ENCODE data around the gene DAP. TPM values are rescaled to one million over a fixed set of nuclear protein-coding genes. Genes with fewer than 3 reads are reported as not detected.

The DAP gene
- total RNA-seq, 4 donors from 2014 or later = 33.6 to 71.4 (median 47.9) TPM

GRCh38 chr5:10645671-10646070 is 115.4 kb downstream of the DAP start:
- no peak for TF ChIP-seq EP300 (IDR thresholded peaks at IDR 0.05; ENCODE audit: low read depth)
- no peak for TF ChIP-seq POLR2AphosphoS5 (IDR thresholded peaks at IDR 0.05)
- no peak for TF ChIP-seq CTCF (IDR thresholded peaks at IDR 0.05)
- no peak for TF ChIP-seq POLR2A (IDR thresholded peaks at IDR 0.05)
- intact Hi-C loops (cut with DNase I; ENCODE audit: low total_unique reads) = no loop called here
- Histone ChIP-seq H3K36me3 (no peaks in the 10 kb centered on the region), H3K4me1 (no peaks in the 10 kb centered on the region), H3K27ac (no peak overlapping the region), H3K4me3 (no peak overlapping the region), H3K27me3 (peaks cover 15% of the 10 kb centered on the region), H3K9me3 (no peaks in the 10 kb centered on the region)
- WGBS, 2 donors (ENCODE audit: low coverage in 1 of 2) = 79% methylated on average over 6 of the region's 6 CpGs; no CpG with 5 or more reads in 1 of the 2 donors
- in situ Hi-C loops (cut with MboI; ENCODE audit: low pct_ligation_motif_present in 1 of 4, low pct_unique_long_range_greater_than_20kb in 1 of 4, low sequenced_read_pairs in 3 of 4) = loop anchor here in 3 of 4 donors (25.0 kb wide), 1 partner anchor 358 kb away; no protein-coding TSS in a partner anchor
- DNase-seq = no peak

GRCh38 chr5:10645146-10645545 is 115.9 kb downstream of the DAP start:
- Histone ChIP-seq H3K4me3 (no peak overlapping the region), H3K27ac (no peak overlapping the region), H3K4me1 (no peaks in the 10 kb centered on the region), H3K27me3 (peaks cover 10% of the 10 kb centered on the region), H3K36me3 (no peaks in the 10 kb centered on the region), H3K9me3 (no peaks in the 10 kb centered on the region)
- intact Hi-C loops (cut with DNase I; ENCODE audit: low total_unique reads) (no loop called here), in situ Hi-C loops (cut with MboI; ENCODE audit: low pct_ligation_motif_present in 1 of 4, low pct_unique_long_range_greater_than_20kb in 1 of 4, low sequenced_read_pairs in 3 of 4) (loop anchor here in 3 of 4 donors (25.0 kb wide), 1 partner anchor 358 kb away; no protein-coding TSS in a partner anchor)
- no peak for TF ChIP-seq CTCF (IDR thresholded peaks at IDR 0.05)
- TF ChIP-seq EP300 (IDR thresholded peaks at IDR 0.05; ENCODE audit: low read depth) = no peak
- TF ChIP-seq POLR2AphosphoS5 (IDR thresholded peaks at IDR 0.05) = no peak
- TF ChIP-seq POLR2A (IDR thresholded peaks at IDR 0.05) = no peak
- no peak for DNase-seq
- WGBS, 2 donors (ENCODE audit: low coverage in 1 of 2) = 96% methylated on average over 2 of the region's 3 CpGs; no CpG with 5 or more reads in 1 of the 2 donors

DNA sequence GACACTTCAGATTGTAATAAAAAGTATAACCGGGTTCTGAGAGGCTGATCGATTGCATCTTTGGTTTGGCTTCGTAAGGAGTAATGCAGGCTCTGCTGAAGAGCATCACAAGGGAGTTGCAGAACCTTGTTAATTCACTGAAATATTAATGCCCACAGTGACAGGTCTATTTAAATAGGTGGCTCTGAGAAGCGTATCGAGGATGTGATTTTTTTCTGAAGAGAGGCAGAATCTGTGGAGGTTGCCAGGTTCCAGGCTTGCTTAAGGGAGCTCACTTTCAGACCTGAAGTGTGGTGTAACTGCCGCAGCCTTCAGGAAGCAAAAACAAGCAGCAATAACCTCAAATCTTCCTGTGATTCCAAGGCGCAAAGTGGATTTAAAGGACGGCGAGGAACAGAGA is 116.8 kb downstream of the DAP start:
- WGBS, 2 donors (ENCODE audit: low coverage in 1 of 2) = 72% methylated on average over 3 to 8 of the region's 9 CpGs
- no peak for DNase-seq
- in situ Hi-C loops (cut with MboI; ENCODE audit: low pct_ligation_motif_present in 1 of 4, low pct_unique_long_range_greater_than_20kb in 1 of 4, low sequenced_read_pairs in 3 of 4) (loop anchor here in 3 of 4 donors (25.0 kb wide), 1 partner anchor 357 kb away; no protein-coding TSS in a partner anchor), intact Hi-C loops (cut with DNase I; ENCODE audit: low total_unique reads) (no loop called here)
- Histone ChIP-seq H3K36me3 (no peaks in the 10 kb centered on the region), H3K4me3 (no peak overlapping the region), H3K27me3 (peaks cover 2% of the 10 kb centered on the region), H3K27ac (no peak overlapping the region), H3K9me3 (no peaks in the 10 kb centered on the region), H3K4me1 (no peaks in the 10 kb centered on the region)
- no peak for TF ChIP-seq POLR2AphosphoS5 (IDR thresholded peaks at IDR 0.05)
- TF ChIP-seq CTCF (IDR thresholded peaks at IDR 0.05) = no peak
- no peak for TF ChIP-seq POLR2A (IDR thresholded peaks at IDR 0.05)
- no peak for TF ChIP-seq EP300 (IDR thresholded peaks at IDR 0.05; ENCODE audit: low read depth)

- 58 to 79% methylated on average over 6 to 7 of the region's 7 CpGs for WGBS, 2 donors (ENCODE audit: low coverage in 1 of 2)
- TF ChIP-seq EP300 (IDR thresholded peaks at IDR 0.05; ENCODE audit: low read depth) = no peak
- no peak for TF ChIP-seq POLR2A (IDR thresholded peaks at IDR 0.05)
- no peak for TF ChIP-seq POLR2AphosphoS5 (IDR thresholded peaks at IDR 0.05)
- TF ChIP-seq CTCF (IDR thresholded peaks at IDR 0.05) = no peak
- H3K27ac ChIP-seq = no peak overlapping the region
- no peaks in the 10 kb centered on the region for H3K4me1 ChIP-seq
- DNase-seq = no peak
- in situ Hi-C loops (cut with MboI; ENCODE audit: low pct_ligation_motif_present in 1 of 4, low pct_unique_long_range_greater_than_20kb in 1 of 4, low sequenced_read_pairs in 3 of 4) = loop anchor here in 3 of 4 donors (25.0 kb wide), 1 partner anchor 355 kb away; no protein-coding TSS in a partner anchor
- no peak overlapping the region for H3K4me3 ChIP-seq
- no peaks in the 10 kb centered on the region for H3K9me3 ChIP-seq
- no peaks in the 10 kb centered on the region for H3K27me3 ChIP-seq
- intact Hi-C loops (cut with DNase I; ENCODE audit: low total_unique reads) = no loop called here
- H3K36me3 ChIP-seq = no peaks in the 10 kb centered on the region
These were observed 118.7 kb downstream of the DAP start for GRCh38 chr5:10642367-10642766.

Data from transverse colon (tissue), 4 donors.